ENCODE results near the gene ATG12. TPM values are rescaled to one million over a fixed set of nuclear protein-coding genes. Genes with fewer than 3 reads are reported as not detected.

ATG12 gene
- total and polyA plus RNA-seq, 2 of the 13 experiments (the other 11 are each of a cell fraction or from before 2014, with no cell fraction given): 46.4 to 58.1 TPM

GRCh38 chr5:115841382-115842088, at the start of gene ATG12, which contains the start of gene AP3S1 (continued):
- TF ChIP-seq CENPT (CRISPR knock-in tag; IDR thresholded peaks at IDR 0.05; ENCODE audit: low read depth): no peak
- TF ChIP-seq PTBP1 (IDR thresholded peaks at IDR 0.05; ENCODE audit: low read depth, low read length, poor library complexity, severe bottlenecking): no peak
- TF ChIP-seq GTF3A (CRISPR knock-in tag; conservative IDR thresholded peaks at IDR 0.05): no peak
- no peak for TF ChIP-seq ZNF383 (CRISPR knock-in tag; IDR thresholded peaks at IDR 0.05; ENCODE audit: borderline replicate concordance)
- TF ChIP-seq MLXIP (CRISPR knock-in tag; IDR thresholded peaks at IDR 0.05; ENCODE audit: borderline replicate concordance): peak; percentile 75; the same call in 1 of the 2 replicates
- no peak for TF ChIP-seq THAP8 (CRISPR knock-in tag; IDR thresholded peaks at IDR 0.05; ENCODE audit: borderline replicate concordance)
- peak; percentile 56; the same call in 1 of the 2 replicates for TF ChIP-seq FOXO1 (CRISPR knock-in tag; IDR thresholded peaks at IDR 0.05)
- TF ChIP-seq ZNF224 (CRISPR knock-in tag; IDR thresholded peaks at IDR 0.05): peak; percentile 41; the same call in 1 of the 2 replicates
- TF ChIP-seq ZNF660 (CRISPR knock-in tag; IDR thresholded peaks at IDR 0.05; ENCODE audit: borderline replicate concordance, low read depth): no peak
- TF ChIP-seq TERF1 (CRISPR knock-in tag; IDR thresholded peaks at IDR 0.05): no peak
- no peak for TF ChIP-seq ELK4 (CRISPR knock-in tag; IDR thresholded peaks at IDR 0.05; ENCODE audit: borderline replicate concordance)
- peak; percentile 94 for TF ChIP-seq CSRNP1 (CRISPR knock-in tag; IDR thresholded peaks at IDR 0.05)
- no peak for TF ChIP-seq CAMTA2 (CRISPR knock-in tag; IDR thresholded peaks at IDR 0.05; ENCODE audit: borderline replicate concordance)
- 0 out of 2 replicates have a peak, but pooled peaks have one; percentile 54 for TF ChIP-seq ZNF761 (CRISPR knock-in tag; conservative IDR thresholded peaks at IDR 0.05)
- TF ChIP-seq ZBTB1 (CRISPR knock-in tag; IDR thresholded peaks at IDR 0.05; ENCODE audit: borderline replicate concordance): no peak
- peak; percentile 70 for TF ChIP-seq MNT (IDR thresholded peaks at IDR 0.05)
- TF ChIP-seq GTF2F1 (IDR thresholded peaks at IDR 0.05; ENCODE audit: low read length): no peak
- no peak for TF ChIP-seq TBL1XR1 (IDR thresholded peaks at IDR 0.05; ENCODE audit: borderline replicate concordance, low read length, partially characterized antibody)

Measured in HepG2 (cell line).